ENCODE results near the gene FGF14. TPM values are rescaled to one million over a fixed set of nuclear protein-coding genes. Genes with fewer than 3 reads are reported as not detected.

FGF14 gene
- polyA plus RNA-seq, 1 donor (not counting 4 experiments of a cell fraction or from before 2014, with no cell fraction given) = 0.09 TPM

DNA sequence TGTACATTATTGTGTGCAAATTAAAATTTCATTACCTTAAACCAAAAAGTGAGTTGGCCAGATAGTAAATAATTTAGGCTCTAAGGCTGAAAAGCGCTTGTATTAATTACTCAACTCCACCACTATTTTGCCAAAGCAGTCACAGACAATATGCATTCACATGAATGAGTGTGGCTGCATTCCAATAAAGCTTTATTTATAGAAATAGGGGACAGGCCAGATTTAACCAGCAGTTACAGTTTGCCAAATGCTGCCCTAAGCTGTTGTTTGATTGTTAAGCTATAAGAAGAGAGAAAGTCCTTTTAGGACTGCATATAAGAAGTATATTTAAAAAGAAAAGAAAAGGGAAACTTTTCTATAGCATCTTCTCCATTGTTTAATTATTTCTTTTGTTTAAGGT lies 606.8 kb downstream of the FGF14 start:
- no peak overlapping the region for H2AFZ ChIP-seq (ENCODE audit: control insufficient read depth, low read length)
- H3K9me3 ChIP-seq (ENCODE audit: control insufficient read depth, low read depth, low read length) = no peaks in the 10 kb centered on the region
- no peak overlapping the region for H3K4me3 ChIP-seq (ENCODE audit: control insufficient read depth in 2 of 3, extremely low read depth in 1 of 3, insufficient read depth in 2 of 3, low read depth in 1 of 3, low read length in 3 of 3)
- H4K20me1 ChIP-seq (ENCODE audit: control insufficient read depth, extremely low read depth, insufficient read depth, low read length) = no peaks in the 10 kb centered on the region
- no peaks in the 10 kb centered on the region for H3K36me3 ChIP-seq (ENCODE audit: control insufficient read depth in 2 of 2, extremely low read depth in 1 of 2, insufficient read depth in 2 of 2, low read length in 2 of 2)
- no peaks in the 10 kb centered on the region for H3K4me1 ChIP-seq (ENCODE audit: control insufficient read depth, extremely low read depth, insufficient read depth, low read length)
- H3K27ac ChIP-seq (ENCODE audit: control insufficient read depth, insufficient read depth, low read length) = no peak overlapping the region
- no peaks in the 10 kb centered on the region for H3K27me3 ChIP-seq (ENCODE audit: control insufficient read depth, extremely low read depth, insufficient read depth, low read length)
- H3K4me2 ChIP-seq (ENCODE audit: control insufficient read depth, extremely low read depth, insufficient read depth, low read depth, low read length) = no peak overlapping the region
- H3K9me1 ChIP-seq (ENCODE audit: control insufficient read depth, extremely low read depth, insufficient read depth, low read length) = no peaks in the 10 kb centered on the region
- H3K79me2 ChIP-seq (ENCODE audit: control insufficient read depth, insufficient read depth, low read length) = no peaks in the 10 kb centered on the region
- DNase-seq (ENCODE audit: low read depth, low spot score) (no peak), FAIRE-seq (no peak)
- no peak for TF ChIP-seq EZH2 (IDR thresholded peaks at IDR 0.05; ENCODE audit: low read length)
- TF ChIP-seq, protein P1, sequence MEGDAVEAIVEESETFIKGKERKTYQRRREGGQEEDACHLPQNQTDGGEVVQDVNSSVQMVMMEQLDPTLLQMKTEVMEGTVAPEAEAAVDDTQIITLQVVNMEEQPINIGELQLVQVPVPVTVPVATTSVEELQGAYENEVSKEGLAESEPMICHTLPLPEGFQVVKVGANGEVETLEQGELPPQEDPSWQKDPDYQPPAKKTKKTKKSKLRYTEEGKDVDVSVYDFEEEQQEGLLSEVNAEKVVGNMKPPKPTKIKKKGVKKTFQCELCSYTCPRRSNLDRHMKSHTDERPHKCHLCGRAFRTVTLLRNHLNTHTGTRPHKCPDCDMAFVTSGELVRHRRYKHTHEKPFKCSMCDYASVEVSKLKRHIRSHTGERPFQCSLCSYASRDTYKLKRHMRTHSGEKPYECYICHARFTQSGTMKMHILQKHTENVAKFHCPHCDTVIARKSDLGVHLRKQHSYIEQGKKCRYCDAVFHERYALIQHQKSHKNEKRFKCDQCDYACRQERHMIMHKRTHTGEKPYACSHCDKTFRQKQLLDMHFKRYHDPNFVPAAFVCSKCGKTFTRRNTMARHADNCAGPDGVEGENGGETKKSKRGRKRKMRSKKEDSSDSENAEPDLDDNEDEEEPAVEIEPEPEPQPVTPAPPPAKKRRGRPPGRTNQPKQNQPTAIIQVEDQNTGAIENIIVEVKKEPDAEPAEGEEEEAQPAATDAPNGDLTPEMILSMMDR (optimal IDR thresholded peaks at IDR 0.05 in 1 of 3, IDR thresholded peaks at IDR 0.05 in 1 of 3, conservative IDR thresholded peaks at IDR 0.05 in 1 of 3; ENCODE audit: extremely low read depth in 1 of 3, insufficient read depth in 2 of 3, low read length in 3 of 3) = no peak
- no peak overlapping the region for H3K9ac ChIP-seq (ENCODE audit: control insufficient read depth, extremely low read depth, insufficient read depth, low read length)
- dilution Hi-C loops (cut with MboI; ENCODE audit: extremely low pct_ligation_motif_present, low sequenced_read_pairs) = no loop called here

DNA sequence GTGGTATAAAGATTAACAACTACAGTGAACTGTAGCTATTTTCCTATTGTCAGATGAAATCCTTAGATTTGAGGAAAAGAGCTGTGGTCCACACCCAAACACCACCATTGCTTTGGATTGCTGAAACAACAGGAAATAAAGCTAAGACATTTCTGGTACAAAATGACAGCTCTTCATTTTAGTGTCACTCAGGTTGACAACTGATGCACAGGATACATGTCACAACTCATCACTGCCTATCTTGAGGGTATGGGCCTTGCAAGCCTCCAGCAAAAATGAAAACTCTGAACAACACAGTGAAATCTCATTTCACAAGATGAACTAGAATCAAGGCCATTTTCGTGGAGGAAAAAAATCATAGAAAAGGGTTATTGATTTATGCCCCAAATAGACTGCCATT lies 609.7 kb downstream of the FGF14 start:
- TF ChIP-seq EZH2 (IDR thresholded peaks at IDR 0.05; ENCODE audit: low read length) = no peak
- TF ChIP-seq, protein P1 (optimal IDR thresholded peaks at IDR 0.05 in 1 of 3, IDR thresholded peaks at IDR 0.05 in 1 of 3, conservative IDR thresholded peaks at IDR 0.05 in 1 of 3; ENCODE audit: extremely low read depth in 1 of 3, insufficient read depth in 2 of 3, low read length in 3 of 3) = no peak
- Histone ChIP-seq H3K9me1 (ENCODE audit: control insufficient read depth, extremely low read depth, insufficient read depth, low read length) (no peaks in the 10 kb centered on the region), H3K9me3 (ENCODE audit: control insufficient read depth, low read depth, low read length) (no peaks in the 10 kb centered on the region), H3K79me2 (ENCODE audit: control insufficient read depth, insufficient read depth, low read length) (no peaks in the 10 kb centered on the region), H3K4me2 (ENCODE audit: control insufficient read depth, extremely low read depth, insufficient read depth, low read depth, low read length) (no peak overlapping the region), H3K4me3 (ENCODE audit: control insufficient read depth in 2 of 3, extremely low read depth in 1 of 3, insufficient read depth in 2 of 3, low read depth in 1 of 3, low read length in 3 of 3) (no peak overlapping the region), H2AFZ (ENCODE audit: control insufficient read depth, low read length) (no peak overlapping the region), H3K36me3 (ENCODE audit: control insufficient read depth in 2 of 2, extremely low read depth in 1 of 2, insufficient read depth in 2 of 2, low read length in 2 of 2) (no peaks in the 10 kb centered on the region), H3K27me3 (ENCODE audit: control insufficient read depth, extremely low read depth, insufficient read depth, low read length) (no peaks in the 10 kb centered on the region), H3K9ac (ENCODE audit: control insufficient read depth, extremely low read depth, insufficient read depth, low read length) (no peak overlapping the region), H3K27ac (ENCODE audit: control insufficient read depth, insufficient read depth, low read length) (no peak overlapping the region), H4K20me1 (ENCODE audit: control insufficient read depth, extremely low read depth, insufficient read depth, low read length) (no peaks in the 10 kb centered on the region), H3K4me1 (ENCODE audit: control insufficient read depth, extremely low read depth, insufficient read depth, low read length) (no peaks in the 10 kb centered on the region)
- FAIRE-seq (no peak), DNase-seq (ENCODE audit: low read depth, low spot score) (no peak)
- dilution Hi-C loops (cut with MboI; ENCODE audit: extremely low pct_ligation_motif_present, low sequenced_read_pairs) = no loop called here

All from keratinocyte (primary cell).